Measurements from ENCODE around the gene MAP7D1.
"Not testable (repeated sequence)": the region's sequence is repeated elsewhere in the genome, so short reads cannot be mapped to it uniquely, and the experiment has no call there.

MAP7D1 gene

GRCh38 chr1:36151845-36152203 is 4.1 kb upstream of the MAP7D1 start:
- no peak for DNase-seq (ENCODE audit: low read depth)

GRCh38 chr1:36153476-36153875 is 2.5 kb upstream of the MAP7D1 start:
- no peak for DNase-seq (ENCODE audit: low read depth)

- no peak for DNase-seq (ENCODE audit: low read depth)
These were observed 1.6 kb upstream of the MAP7D1 start for GRCh38 chr1:36154335-36154734.

- no peak for DNase-seq (ENCODE audit: low read depth)
These were observed 1.1 kb upstream of the MAP7D1 start for GRCh38 chr1:36154765-36155407.

GRCh38 chr1:36156329-36157114 is 562 bp downstream of the MAP7D1 start:
- no peak for DNase-seq (ENCODE audit: low read depth)

- DNase-seq (ENCODE audit: low read depth): no peak
These were observed 1.3 kb downstream of the MAP7D1 start for GRCh38 chr1:36157115-36157903.

- no peak for DNase-seq (ENCODE audit: low read depth)
These were observed 2.2 kb downstream of the MAP7D1 start for GRCh38 chr1:36157973-36158826.

- DNase-seq (ENCODE audit: low read depth): not testable (repeated sequence)
These were observed 2.9 kb downstream of the MAP7D1 start for GRCh38 chr1:36158827-36159252.

GRCh38 chr1:36159614-36160387 is 3.8 kb downstream of the MAP7D1 start:
- no peak for DNase-seq (ENCODE audit: low read depth)

GRCh38 chr1:36160388-36160948 is 4.5 kb downstream of the MAP7D1 start:
- DNase-seq (ENCODE audit: low read depth): no peak

GRCh38 chr1:36160949-36161485 is 5.1 kb downstream of the MAP7D1 start:
- no peak for DNase-seq (ENCODE audit: low read depth)

GRCh38 chr1:36161641-36162531 is 5.9 kb downstream of the MAP7D1 start:
- DNase-seq (ENCODE audit: low read depth): no peak

- DNase-seq (ENCODE audit: low read depth): no peak
These were observed 6.8 kb downstream of the MAP7D1 start for GRCh38 chr1:36162680-36163239.

GRCh38 chr1:36163426-36163825 is 7.5 kb downstream of the MAP7D1 start:
- DNase-seq (ENCODE audit: low read depth): no peak

- DNase-seq (ENCODE audit: low read depth): no peak
These were observed 8.4 kb downstream of the MAP7D1 start for GRCh38 chr1:36164361-36164760.

- no peak for DNase-seq (ENCODE audit: low read depth)
These were observed 9.2 kb downstream of the MAP7D1 start for GRCh38 chr1:36165145-36165544.

GRCh38 chr1:36166136-36166535 is 10.2 kb downstream of the MAP7D1 start:
- DNase-seq (ENCODE audit: low read depth): no peak

GRCh38 chr1:36166938-36167905 is 11.3 kb downstream of the MAP7D1 start:
- DNase-seq (ENCODE audit: low read depth): no peak
